ENCODE measurements around the gene CDCA4. TPM values are rescaled to one million over a fixed set of nuclear protein-coding genes. Genes with fewer than 3 reads are reported as not detected.

The CDCA4 gene
- total and polyA plus RNA-seq, 2 experiments from 2014 or later: 24.0 to 27.5 TPM

DNA sequence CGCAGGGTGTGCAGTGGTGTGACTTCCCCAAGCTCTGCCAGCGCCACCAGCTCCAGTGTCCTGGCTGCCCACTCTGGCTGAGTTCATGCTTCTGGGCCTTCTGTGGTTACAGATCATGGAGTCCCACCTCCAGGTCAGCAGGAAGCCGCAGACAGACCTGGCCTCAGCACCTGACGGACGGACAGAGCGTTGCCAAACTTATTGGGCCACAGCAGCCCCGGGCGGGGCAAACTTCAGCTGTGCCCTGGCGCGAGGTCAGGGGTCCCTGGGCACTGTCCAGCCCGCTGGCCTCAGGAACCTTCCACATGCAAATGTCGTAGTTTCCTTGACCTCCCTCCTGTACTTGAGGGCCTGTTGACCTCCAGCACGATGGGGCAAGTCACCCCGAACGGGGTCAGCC, 33.1 kb upstream of the CDCA4 start:
- no peaks in the 10 kb centered on the region for H3K79me2 ChIP-seq (ENCODE audit: insufficient read depth)
- WGBS, 2 experiments (ENCODE audit: low coverage in 1 of 2, low lambda C conversion rate in 2 of 2, missing lambda C conversion rate in 2 of 2): 87 to 89% methylated on average over 15 of the region's 15 CpGs
- H3K4me3 ChIP-seq: no peak overlapping the region
- no peak overlapping the region for H3K4me2 ChIP-seq (ENCODE audit: unreplicated experiment)
- no peaks in the 10 kb centered on the region for H3F3A ChIP-seq (ENCODE audit: insufficient read depth)
- H3K27me3 ChIP-seq (replicated peaks; ENCODE audit: insufficient read depth): no peaks in the 10 kb centered on the region
- no peaks in the 10 kb centered on the region for H3K4me1 ChIP-seq (ENCODE audit: insufficient read depth)
- H3K9me3 ChIP-seq (ENCODE audit: low read depth): no peaks in the 10 kb centered on the region
- no peaks in the 10 kb centered on the region for H3K9me2 ChIP-seq (ENCODE audit: insufficient read depth)
- no peak overlapping the region for H2AFZ ChIP-seq
- in situ Hi-C loops (cut with MboI): no loop called here
- no peak for DNase-seq
- no peak overlapping the region for H3K27ac ChIP-seq
- TF ChIP-seq EZH2phosphoT487 (IDR thresholded peaks at IDR 0.05; ENCODE audit: insufficient read depth, low read depth): no peak
- no peak for TF ChIP-seq EZH2 (IDR thresholded peaks at IDR 0.05; ENCODE audit: insufficient read depth, poor library complexity, severe bottlenecking)
- H4K20me1 ChIP-seq (ENCODE audit: insufficient read depth): no peaks in the 10 kb centered on the region
- H3K36me3 ChIP-seq (ENCODE audit: low read depth): no peaks in the 10 kb centered on the region
- no peak overlapping the region for H3K9ac ChIP-seq

GRCh38 chr14:105053421-105053820, 32.5 kb upstream of the CDCA4 start:
- 66 to 68% methylated on average over 6 of the region's 6 CpGs for WGBS, 2 experiments (ENCODE audit: low coverage in 1 of 2, low lambda C conversion rate in 2 of 2, missing lambda C conversion rate in 2 of 2)
- no peaks in the 10 kb centered on the region for H3K9me2 ChIP-seq (ENCODE audit: insufficient read depth)
- H3K36me3 ChIP-seq (ENCODE audit: low read depth): no peaks in the 10 kb centered on the region
- H4K20me1 ChIP-seq (ENCODE audit: insufficient read depth): no peaks in the 10 kb centered on the region
- H3K79me2 ChIP-seq (ENCODE audit: insufficient read depth): no peaks in the 10 kb centered on the region
- H3K27me3 ChIP-seq (replicated peaks; ENCODE audit: insufficient read depth): no peaks in the 10 kb centered on the region
- in situ Hi-C loops (cut with MboI): no loop called here
- no peaks in the 10 kb centered on the region for H3F3A ChIP-seq (ENCODE audit: insufficient read depth)
- no peak overlapping the region for H3K4me2 ChIP-seq (ENCODE audit: unreplicated experiment)
- DNase-seq: no peak
- H3K9me3 ChIP-seq (ENCODE audit: low read depth): no peaks in the 10 kb centered on the region
- no peak overlapping the region for H3K27ac ChIP-seq
- H3K9ac ChIP-seq: no peak overlapping the region
- H3K4me3 ChIP-seq: no peak overlapping the region
- no peak overlapping the region for H2AFZ ChIP-seq
- H3K4me1 ChIP-seq (ENCODE audit: insufficient read depth): no peaks in the 10 kb centered on the region
- TF ChIP-seq EZH2 (IDR thresholded peaks at IDR 0.05; ENCODE audit: insufficient read depth, poor library complexity, severe bottlenecking) (no peak), EZH2phosphoT487 (IDR thresholded peaks at IDR 0.05; ENCODE audit: insufficient read depth, low read depth) (no peak)

DNA sequence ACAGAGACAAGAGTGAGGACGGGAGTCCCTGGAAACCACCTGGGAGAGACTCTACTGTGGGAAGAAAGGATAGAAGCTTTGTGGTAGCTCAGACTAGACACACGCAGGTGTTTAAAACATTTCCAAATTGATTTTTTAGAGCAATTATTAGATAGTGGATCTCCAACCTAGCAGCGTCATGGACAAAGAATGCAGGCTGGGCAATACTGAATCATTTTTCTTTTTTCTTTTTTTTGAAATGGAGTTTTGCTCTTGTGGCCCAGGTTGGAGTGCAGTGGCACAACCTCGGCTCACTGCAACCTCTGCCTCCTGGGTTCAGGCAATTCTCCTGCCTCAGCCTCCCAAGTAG, 31.2 kb upstream of the CDCA4 start:
- 65 to 72% methylated on average over 4 of the region's 4 CpGs for WGBS, 2 experiments (ENCODE audit: low coverage in 1 of 2, low lambda C conversion rate in 2 of 2, missing lambda C conversion rate in 2 of 2)

GRCh38 chr14:105051182-105052109, 30.6 kb upstream of the CDCA4 start:
- Histone ChIP-seq H3K4me3 (no peak overlapping the region), H4K20me1 (ENCODE audit: insufficient read depth) (no peaks in the 10 kb centered on the region), H3K9me2 (ENCODE audit: insufficient read depth) (no peaks in the 10 kb centered on the region), H3K4me2 (ENCODE audit: unreplicated experiment) (no peak overlapping the region), H3K4me1 (ENCODE audit: insufficient read depth) (no peaks in the 10 kb centered on the region), H3K36me3 (ENCODE audit: low read depth) (no peaks in the 10 kb centered on the region), H3K9ac (no peak overlapping the region), H3K9me3 (ENCODE audit: low read depth) (no peaks in the 10 kb centered on the region), H3F3A (ENCODE audit: insufficient read depth) (no peaks in the 10 kb centered on the region), H3K27me3 (replicated peaks; ENCODE audit: insufficient read depth) (no peaks in the 10 kb centered on the region), H3K79me2 (ENCODE audit: insufficient read depth) (no peaks in the 10 kb centered on the region), H2AFZ (no peak overlapping the region), H3K27ac (no peak overlapping the region)
- no peak for DNase-seq
- in situ Hi-C loops (cut with MboI): no loop called here
- TF ChIP-seq EZH2phosphoT487 (IDR thresholded peaks at IDR 0.05; ENCODE audit: insufficient read depth, low read depth) (no peak), EZH2 (IDR thresholded peaks at IDR 0.05; ENCODE audit: insufficient read depth, poor library complexity, severe bottlenecking) (no peak)
- WGBS, 2 experiments (ENCODE audit: low coverage in 1 of 2, low lambda C conversion rate in 2 of 2, missing lambda C conversion rate in 2 of 2): 87 to 89% methylated on average over 55 to 59 of the region's 59 CpGs

More for the DNA sequence above, 31.2 kb upstream of the CDCA4 start:
- H3K79me2 ChIP-seq (ENCODE audit: insufficient read depth): no peaks in the 10 kb centered on the region
- H4K20me1 ChIP-seq (ENCODE audit: insufficient read depth): no peaks in the 10 kb centered on the region
- no peak overlapping the region for H3K9ac ChIP-seq
- no peaks in the 10 kb centered on the region for H3K4me1 ChIP-seq (ENCODE audit: insufficient read depth)
- TF ChIP-seq EZH2 (IDR thresholded peaks at IDR 0.05; ENCODE audit: insufficient read depth, poor library complexity, severe bottlenecking) (no peak), EZH2phosphoT487 (IDR thresholded peaks at IDR 0.05; ENCODE audit: insufficient read depth, low read depth) (no peak)
- no peaks in the 10 kb centered on the region for H3K27me3 ChIP-seq (replicated peaks; ENCODE audit: insufficient read depth)
- no peak overlapping the region for H2AFZ ChIP-seq
- no peak overlapping the region for H3K27ac ChIP-seq
- no peak overlapping the region for H3K4me2 ChIP-seq (ENCODE audit: unreplicated experiment)
- no peaks in the 10 kb centered on the region for H3K36me3 ChIP-seq (ENCODE audit: low read depth)
- peak; percentile 43 for DNase-seq
- in situ Hi-C loops (cut with MboI): no loop called here
- H3K9me3 ChIP-seq (ENCODE audit: low read depth): no peaks in the 10 kb centered on the region
- no peaks in the 10 kb centered on the region for H3K9me2 ChIP-seq (ENCODE audit: insufficient read depth)
- no peaks in the 10 kb centered on the region for H3F3A ChIP-seq (ENCODE audit: insufficient read depth)
- no peak overlapping the region for H3K4me3 ChIP-seq
